ENCODE measurements around the gene LRRC8E. TPM values are rescaled to one million over a fixed set of nuclear protein-coding genes. Genes with fewer than 3 reads are reported as not detected.

Gene LRRC8E
- total RNA-seq, 1 experiment from 2014 or later = 0.77 TPM

DNA sequence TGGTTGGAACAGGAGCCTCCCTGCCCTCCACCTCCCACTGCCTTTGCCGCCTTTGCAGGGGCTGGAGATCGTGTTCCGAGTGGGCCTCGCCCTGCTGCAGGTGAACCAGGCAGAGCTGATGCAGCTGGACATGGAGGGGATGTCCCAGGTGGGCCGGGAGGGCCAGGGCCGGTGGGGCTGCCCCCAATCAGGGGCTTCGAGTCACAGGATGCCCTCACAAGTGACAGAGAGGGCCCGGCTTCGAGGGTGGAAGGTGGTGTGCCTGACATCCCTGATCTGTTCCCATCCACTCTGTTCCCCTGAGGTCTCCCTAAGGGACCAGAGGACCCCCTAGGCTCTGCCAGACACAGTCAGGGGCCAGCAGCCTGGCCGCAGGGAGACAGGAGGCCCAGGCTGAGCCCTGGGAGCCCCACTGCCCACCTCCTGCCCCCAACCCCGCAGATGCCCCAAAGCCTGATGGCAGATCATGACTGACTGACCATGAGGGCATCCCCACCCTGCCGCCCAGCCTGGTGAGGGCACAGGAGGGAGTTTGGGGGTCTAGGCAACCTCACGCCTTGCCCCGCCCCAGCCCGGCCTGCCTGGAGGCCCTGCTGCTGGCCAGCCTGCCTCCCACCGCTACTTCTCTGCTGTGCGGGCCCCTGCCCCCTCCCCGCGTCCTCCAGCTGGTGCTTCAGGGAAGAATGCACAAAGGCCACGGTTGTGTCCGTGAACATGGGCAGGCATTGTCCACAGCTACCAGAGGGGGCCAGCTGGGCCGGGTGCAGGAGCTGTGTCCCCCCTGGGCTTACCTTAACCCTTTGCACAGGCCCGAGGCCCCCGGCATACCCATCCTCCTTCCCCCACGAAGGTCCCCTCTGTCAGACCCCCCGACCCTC lies 36.4 kb upstream of the LRRC8E start:
- H3K27ac ChIP-seq (ENCODE audit: low read depth, low read length, poor library complexity, severe bottlenecking) = no peak overlapping the region
- CTCF ChIA-PET = interaction anchor here (0.6 kb wide), 1 partner anchor 35 kb away, joined by 5 read pairs; no protein-coding TSS in a partner anchor
- H3K9me3 ChIP-seq (ENCODE audit: low read depth, low read length, poor library complexity, severe bottlenecking) = no peaks in the 10 kb centered on the region
- DNase-seq (ENCODE audit: low spot score) = no peak
- intact Hi-C loops (cut with micrococcal nuclease; ENCODE audit: unreplicated experiment) = loop anchor here (10.0 kb wide), 1 partner anchor 403 kb away; no protein-coding TSS in a partner anchor
- no peaks in the 10 kb centered on the region for H3K4me1 ChIP-seq (ENCODE audit: insufficient read depth, low read length, poor library complexity, severe bottlenecking)
- no peaks in the 10 kb centered on the region for H3K27me3 ChIP-seq (replicated peaks; ENCODE audit: insufficient read depth, low read depth, low read length, poor library complexity)
- no peak for TF ChIP-seq EZH2 (IDR thresholded peaks at IDR 0.05; ENCODE audit: borderline replicate concordance, low read depth, low read length, poor library complexity, severe bottlenecking)
- TF ChIP-seq, protein P1, sequence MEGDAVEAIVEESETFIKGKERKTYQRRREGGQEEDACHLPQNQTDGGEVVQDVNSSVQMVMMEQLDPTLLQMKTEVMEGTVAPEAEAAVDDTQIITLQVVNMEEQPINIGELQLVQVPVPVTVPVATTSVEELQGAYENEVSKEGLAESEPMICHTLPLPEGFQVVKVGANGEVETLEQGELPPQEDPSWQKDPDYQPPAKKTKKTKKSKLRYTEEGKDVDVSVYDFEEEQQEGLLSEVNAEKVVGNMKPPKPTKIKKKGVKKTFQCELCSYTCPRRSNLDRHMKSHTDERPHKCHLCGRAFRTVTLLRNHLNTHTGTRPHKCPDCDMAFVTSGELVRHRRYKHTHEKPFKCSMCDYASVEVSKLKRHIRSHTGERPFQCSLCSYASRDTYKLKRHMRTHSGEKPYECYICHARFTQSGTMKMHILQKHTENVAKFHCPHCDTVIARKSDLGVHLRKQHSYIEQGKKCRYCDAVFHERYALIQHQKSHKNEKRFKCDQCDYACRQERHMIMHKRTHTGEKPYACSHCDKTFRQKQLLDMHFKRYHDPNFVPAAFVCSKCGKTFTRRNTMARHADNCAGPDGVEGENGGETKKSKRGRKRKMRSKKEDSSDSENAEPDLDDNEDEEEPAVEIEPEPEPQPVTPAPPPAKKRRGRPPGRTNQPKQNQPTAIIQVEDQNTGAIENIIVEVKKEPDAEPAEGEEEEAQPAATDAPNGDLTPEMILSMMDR (conservative IDR thresholded peaks at IDR 0.05; ENCODE audit: low read depth, low read length) = no peak
- BruUV-seq (replicated peaks) = no TSS peak
- H3K4me3 ChIP-seq (ENCODE audit: low read depth, low read length, poor library complexity, severe bottlenecking) = no peak overlapping the region
- POLR2A ChIA-PET (ENCODE audit: low non-redundant PET) = no interaction called here
- H3K36me3 ChIP-seq (ENCODE audit: insufficient read depth, low read length, poor library complexity, severe bottlenecking) = no peaks in the 10 kb centered on the region

DNA sequence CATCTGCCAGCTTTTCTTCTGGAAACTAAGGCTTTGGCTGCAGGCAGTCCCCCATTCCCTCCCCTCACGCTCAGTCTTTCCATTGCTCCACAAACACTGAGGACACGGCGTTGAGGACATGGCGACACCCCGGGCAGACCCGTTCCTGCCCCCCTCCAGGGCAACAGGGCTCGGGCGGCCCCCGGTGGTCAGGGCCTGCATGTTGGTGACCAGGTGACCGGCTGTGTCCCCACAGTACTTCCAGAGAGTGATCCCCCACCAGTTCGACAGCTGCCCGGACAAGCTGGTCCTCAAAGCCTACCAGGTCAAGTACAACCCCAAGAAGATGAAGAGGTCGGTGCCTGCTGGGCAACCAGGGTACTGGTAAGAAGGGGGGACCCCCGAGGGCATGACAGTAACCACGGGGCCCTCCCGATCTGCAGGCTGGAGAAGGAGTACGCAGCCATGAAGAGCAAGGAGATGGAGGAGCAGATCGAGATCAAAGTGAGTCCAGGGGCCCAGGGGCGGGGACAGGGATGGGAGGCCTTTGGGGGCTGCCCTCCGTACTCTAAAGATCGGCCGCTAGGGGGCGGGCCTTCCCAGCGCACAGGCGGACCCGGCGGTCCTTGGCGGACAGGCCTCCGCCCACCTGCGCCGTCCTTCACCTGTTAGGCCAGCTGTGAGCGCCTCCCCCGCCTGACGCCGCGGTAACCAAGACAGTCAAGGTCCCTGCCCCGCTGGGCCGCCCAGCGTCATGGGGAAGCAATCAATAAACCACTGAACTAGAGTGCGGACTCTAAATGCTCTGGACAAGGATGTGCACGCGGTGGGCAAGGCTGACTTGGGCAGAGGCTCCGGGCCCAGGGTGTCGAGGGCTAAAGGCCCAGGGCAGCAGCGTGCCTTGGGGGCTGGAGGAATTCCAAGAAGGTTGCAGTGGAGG lies 35.2 kb upstream of the LRRC8E start:
- Histone ChIP-seq H3K4me3 (ENCODE audit: low read depth, low read length, poor library complexity, severe bottlenecking) (no peak overlapping the region), H3K27ac (ENCODE audit: low read depth, low read length, poor library complexity, severe bottlenecking) (no peak overlapping the region), H3K4me1 (ENCODE audit: insufficient read depth, low read length, poor library complexity, severe bottlenecking) (no peaks in the 10 kb centered on the region), H3K36me3 (ENCODE audit: insufficient read depth, low read length, poor library complexity, severe bottlenecking) (no peaks in the 10 kb centered on the region), H3K27me3 (replicated peaks; ENCODE audit: insufficient read depth, low read depth, low read length, poor library complexity) (no peaks in the 10 kb centered on the region), H3K9me3 (ENCODE audit: low read depth, low read length, poor library complexity, severe bottlenecking) (no peaks in the 10 kb centered on the region)
- intact Hi-C loops (cut with micrococcal nuclease; ENCODE audit: unreplicated experiment) = loop anchor here (10.0 kb wide), 1 partner anchor 402 kb away; no protein-coding TSS in a partner anchor
- no peak for TF ChIP-seq EZH2 (IDR thresholded peaks at IDR 0.05; ENCODE audit: borderline replicate concordance, low read depth, low read length, poor library complexity, severe bottlenecking)
- TF ChIP-seq, protein P1 (conservative IDR thresholded peaks at IDR 0.05; ENCODE audit: low read depth, low read length) = peak; percentile 92
- POLR2A ChIA-PET (ENCODE audit: low non-redundant PET) = no interaction called here
- BruUV-seq (replicated peaks) = no TSS peak
- DNase-seq (ENCODE audit: low spot score) = peak; percentile 73
- CTCF ChIA-PET = interaction anchor here (0.6 kb wide), 2 partner anchors 34 to 68 kb away, joined by 3 to 5 read pairs; no protein-coding TSS in a partner anchor

DNA sequence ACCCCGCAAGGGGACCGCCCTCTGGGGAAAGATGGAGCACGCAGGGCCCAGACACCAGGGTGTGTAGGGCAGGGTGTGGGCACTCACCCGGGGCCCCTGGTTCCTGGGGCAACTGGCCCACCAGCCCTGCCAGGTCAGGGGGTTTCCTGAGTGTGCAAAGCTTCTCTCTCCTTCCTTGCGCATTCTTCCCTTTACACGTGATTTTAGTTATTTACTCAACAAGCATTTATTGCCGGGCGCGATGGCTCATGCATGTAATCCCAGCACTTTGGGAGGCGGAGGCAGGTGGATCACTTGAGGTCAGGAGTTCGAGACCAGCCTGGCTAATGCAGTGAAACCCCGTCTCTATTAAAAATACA lies 34.6 kb upstream of the LRRC8E start:
- intact Hi-C loops (cut with micrococcal nuclease; ENCODE audit: unreplicated experiment) = loop anchor here (10.0 kb wide), 1 partner anchor 401 kb away; no protein-coding TSS in a partner anchor
- no TSS peak for BruUV-seq (replicated peaks)
- Histone ChIP-seq H3K27ac (ENCODE audit: low read depth, low read length, poor library complexity, severe bottlenecking) (no peak overlapping the region), H3K36me3 (ENCODE audit: insufficient read depth, low read length, poor library complexity, severe bottlenecking) (no peaks in the 10 kb centered on the region), H3K4me1 (ENCODE audit: insufficient read depth, low read length, poor library complexity, severe bottlenecking) (no peaks in the 10 kb centered on the region), H3K9me3 (ENCODE audit: low read depth, low read length, poor library complexity, severe bottlenecking) (no peaks in the 10 kb centered on the region), H3K27me3 (replicated peaks; ENCODE audit: insufficient read depth, low read depth, low read length, poor library complexity) (no peaks in the 10 kb centered on the region), H3K4me3 (ENCODE audit: low read depth, low read length, poor library complexity, severe bottlenecking) (no peak overlapping the region)
- TF ChIP-seq EZH2 (IDR thresholded peaks at IDR 0.05; ENCODE audit: borderline replicate concordance, low read depth, low read length, poor library complexity, severe bottlenecking) = no peak
- TF ChIP-seq, protein P1 (conservative IDR thresholded peaks at IDR 0.05; ENCODE audit: low read depth, low read length) = no peak
- POLR2A ChIA-PET (ENCODE audit: low non-redundant PET) = no interaction called here
- no peak for DNase-seq (ENCODE audit: low spot score)
- CTCF ChIA-PET = no interaction called here

Measured in A673 (cell line).